Coronary artery (tissue), 2 donors: ENCODE data around the gene DCANP1.

Experiments
- DNase-seq: peaks from one replicate; pipeline ENCODE4 v3.0.0-alpha.2; 2017; ENCODE audit warnings: low spot score
- H3K27ac ChIP-seq, 2 donors: fragments of 200-600 bp; sonication (generic); one replicate each; pipeline ENCODE4 v1.5.1; 2016 to 2019
- H3K4me3 ChIP-seq: fragments of 200-600 bp; sonication (generic); 2 replicates; pipeline ENCODE4 v1.5.1; 2016; ENCODE audit warnings: mild to moderate bottlenecking, moderate library complexity
- CTCF ChIP-seq: fragments of 200-600 bp; sonication (generic); IDR thresholded peaks from one replicate; pipeline ENCODE4 v1.5.1; 2019; ENCODE audit warnings: antibody characterized with exemption

The DCANP1 gene

GRCh38 chr5:135440916-135441315 lies 6.2 kb downstream of the DCANP1 start:
- H3K27ac ChIP-seq: no peak overlapping the region
- DNase-seq: no peak

GRCh38 chr5:135439231-135440205 lies 7.6 kb downstream of the DCANP1 start:
- DNase-seq: no peak
- no peak overlapping the region for H3K27ac ChIP-seq
- no peak overlapping the region for H3K4me3 ChIP-seq
- TF ChIP-seq CTCF: no peak

More at GRCh38 chr5:135440916-135441315, 6.2 kb downstream of the DCANP1 start:
- no peak for TF ChIP-seq CTCF
- H3K4me3 ChIP-seq: no peak overlapping the region

GRCh38 chr5:135438636-135439221 lies 8.4 kb downstream of the DCANP1 start:
- Histone ChIP-seq H3K27ac (no peak overlapping the region), H3K4me3 (no peak overlapping the region)
- TF ChIP-seq CTCF: no peak
- no peak for DNase-seq

GRCh38 chr5:135437796-135438560 lies 9.2 kb downstream of the DCANP1 start:
- no peak for TF ChIP-seq CTCF
- Histone ChIP-seq H3K4me3 (no peak overlapping the region), H3K27ac (peak overlapping the region in 1 of 2 donors; percentile 25)
- DNase-seq: no peak

- DNase-seq: no peak
- no peak for TF ChIP-seq CTCF
- H3K4me3 ChIP-seq: no peak overlapping the region
- peak overlapping the region in 1 of 2 donors; percentile 25 for H3K27ac ChIP-seq
Measured at GRCh38 chr5:135437422-135437795, 9.7 kb downstream of the DCANP1 start.

GRCh38 chr5:135436951-135437418 lies 10.2 kb downstream of the DCANP1 start:
- DNase-seq: no peak
- no peak for TF ChIP-seq CTCF
- Histone ChIP-seq H3K27ac (peak overlapping the region in 1 of 2 donors; percentile 25), H3K4me3 (no peak overlapping the region)
